GM12878 (cell line): ENCODE results near the gene TGFBR1. TPM values are rescaled to one million over a fixed set of nuclear protein-coding genes. Genes with fewer than 3 reads are reported as not detected.

Source experiments
- ATAC-seq: fragments of 200-7000 bp; cut with Tn5 transposase; 3 replicates; pipeline ENCODE4 v1.9.1; 2020; ENCODE audit warnings: mild to moderate bottlenecking, moderate library complexity
- BruUV-seq: library from RNA; stranded (reverse); fragments of 400-500 nt; replicated peaks from 2 replicates; lab custom pipeline; 2021; lab: Mats Ljungman, UMichigan
- CTCF ChIA-PET: fragments of 300-600 bp; sonication (Branson Sonifier 250); formaldehyde crosslinking; extraction: SDS; loops from one replicate; lab custom pipeline; 2021; ENCODE audit warnings: inconsistent platforms; lab: Yijun Ruan, JAX
- POLR2A ChIA-PET: fragments of 350-600 bp; formaldehyde crosslinking; extraction: SDS; loops from one replicate; lab custom pipeline; 2021; ENCODE audit warnings: inconsistent platforms; lab: Charles Lee
- RAD21 ChIA-PET: fragments of 300-600 bp; sonication (Branson Sonifier 250); formaldehyde crosslinking; loops from one replicate; lab custom pipeline; 2023; ENCODE audit warnings: antibody characterized with exemption; ENCODE audit not compliant: unreplicated experiment; lab: Charles Lee
- SMC1A ChIA-PET: fragments of 300-600 bp; sonication (Branson Sonifier 250); formaldehyde crosslinking; loops from one replicate; lab custom pipeline; 2023; ENCODE audit not compliant: unreplicated experiment, uncharacterized antibody; lab: Charles Lee
- DNase-seq: peaks from one replicate; pipeline ENCODE4 v3.0.0-alpha.2; 2011; ENCODE audit warnings: low read depth, low spot score
- FAIRE-seq: peaks from 3 replicates; lab custom pipeline; 2011; peaks lifted over from hg19 to GRCh38; lab: Jason Lieb, UNC
- H2AFZ ChIP-seq: 2 replicates; pipeline ENCODE4 v1.6.0; 2011; ENCODE audit warnings: low read depth, low read length, control low read depth; ENCODE audit not compliant: control insufficient read depth
- H3K27ac ChIP-seq: 2 replicates; pipeline ENCODE4 v1.5.1; 2011; ENCODE audit warnings: control low read depth; ENCODE audit not compliant: control insufficient read depth, insufficient read depth
- H3K27me3 ChIP-seq, 2 experiments: replicated peaks in 1 of 2; 2 replicates each; pipeline versions ENCODE4 v1.6.0 to v1.6.1; 2011; ENCODE audit warnings: low read length in 1 of 2; ENCODE audit not compliant: control insufficient read depth in 2 of 2, insufficient read depth in 2 of 2
- H3K36me3 ChIP-seq, 2 experiments: 2 replicates each; pipeline ENCODE4 v1.5.1; 2011; ENCODE audit warnings: low read length in 1 of 2; ENCODE audit not compliant: control insufficient read depth in 2 of 2, insufficient read depth in 2 of 2
- H3K4me1 ChIP-seq: 2 replicates; pipeline ENCODE4 v1.6.1; 2011; ENCODE audit warnings: mild to moderate bottlenecking, low read length, moderate library complexity, mixed read lengths; ENCODE audit not compliant: control insufficient read depth, insufficient read depth
- H3K4me2 ChIP-seq: 2 replicates; pipeline ENCODE4 v1.6.0; 2011; ENCODE audit warnings: control low read depth; ENCODE audit not compliant: control insufficient read depth, insufficient read depth
- H3K4me3 ChIP-seq: fragments of 200-600 bp; sonication (generic); 2 replicates; pipeline ENCODE4 v1.5.1; 2016
- H3K79me2 ChIP-seq: 2 replicates; pipeline ENCODE4 v1.6.0; 2011; ENCODE audit warnings: low read length; ENCODE audit not compliant: control insufficient read depth, insufficient read depth
- H3K9ac ChIP-seq: 2 replicates; pipeline ENCODE4 v1.8.0; 2011; ENCODE audit warnings: low read length, control low read depth, mixed read lengths; ENCODE audit not compliant: control insufficient read depth, insufficient read depth
- H3K9me3 ChIP-seq: replicated peaks from 3 replicates; pipeline ENCODE4 v1.5.1; 2011; ENCODE audit warnings: mild to moderate bottlenecking, low read length; ENCODE audit not compliant: control insufficient read depth, insufficient read depth
- H4K20me1 ChIP-seq: 2 replicates; pipeline ENCODE4 v1.6.0; 2011; ENCODE audit not compliant: control insufficient read depth, insufficient read depth
- CREB1 ChIP-seq: IDR thresholded peaks from 2 replicates; pipeline ENCODE4 v1.6.1; 2012; ENCODE audit warnings: low read depth, mild to moderate bottlenecking, inconsistent platforms
- FOS ChIP-seq: IDR thresholded peaks from 3 replicates; pipeline ENCODE4 v1.6.1; 2011; ENCODE audit warnings: borderline replicate concordance; ENCODE audit not compliant: insufficient read length; ENCODE audit errors: extremely low read depth
- GABPA ChIP-seq: IDR thresholded peaks from 2 replicates; pipeline ENCODE4 v1.6.1; 2014; ENCODE audit warnings: antibody characterized with exemption, low read depth, mild to moderate bottlenecking, inconsistent platforms
- MTA2 ChIP-seq: fragments of 450-650 bp; IDR thresholded peaks from 2 replicates; pipeline ENCODE4 v1.6.1; 2016; ENCODE audit warnings: low read depth, mild to moderate bottlenecking, moderate library complexity
- NRF1 ChIP-seq: conservative IDR thresholded peaks from 2 replicates; pipeline ENCODE4 v1.6.1; 2011; ENCODE audit warnings: mild to moderate bottlenecking, low read depth, low read length, improper control_type of control experiment
- POLR2AphosphoS5 ChIP-seq: IDR thresholded peaks from 2 replicates; pipeline ENCODE4 v1.6.1; 2011; ENCODE audit warnings: mild to moderate bottlenecking, low read length, inconsistent platforms
- RUNX3 ChIP-seq: IDR thresholded peaks from 2 replicates; pipeline ENCODE4 v1.6.1; 2012; ENCODE audit warnings: low read length, inconsistent platforms
- WGBS: methylation state at CpG from one replicate; pipeline ENCODE4 v1.1.6; 2016; ENCODE audit warnings: low lambda C conversion rate; ENCODE audit not compliant: insufficient replicate concordance, insufficient coverage; ENCODE audit errors: missing lambda C conversion rate; 5-methylcytosine and 5-hydroxymethylcytosine counted together
- in situ Hi-C: fragments of 300-500 bp; cut with MboI; formaldehyde crosslinking; loops from 9 replicates; pipeline ENCODE4 v1.14.3; 2018; ENCODE audit warnings: mixed read lengths
- intact Hi-C: fragments of 100-400 bp; cut with micrococcal nuclease; formaldehyde crosslinking; loops from one replicate; pipeline ENCODE4 v1.14.2; 2022; ENCODE audit not compliant: unreplicated experiment
- polyA plus RNA-seq, 11 experiments: library from polyadenylated mRNA; depleted of rRNA in 4 of 11; unstranded in 6 of 11; stranded (reverse) in 5 of 11; fragments of >200 nt; fragmentation: Nextera tagmentation in 4 of 11; fragmentation: Illumina TruSeq in 1 of 11; extraction: Ambion mirVana in 4 of 11; extraction: Trizol in 1 of 11; gene quantifications; 1 replicate in 1 of 11; 2 replicates in 10 of 11; pipeline versions ENCODE4 v1.2.1 to v1.2.3, GENCODE V29; 2011 to 2016; ENCODE audit warnings: inconsistent platforms in 2 of 11, missing spikeins in 2 of 11, low read depth in 1 of 11
- total RNA-seq, 4 experiments: library from RNA; depleted of rRNA in 3 of 4; stranded (reverse); fragments of >200 nt in 3 of 4; fragmentation: Illumina TruSeq in 1 of 4; extraction: Trizol in 1 of 4; gene quantifications; 2 replicates each; pipeline versions ENCODE4 v1.2.1 to v1.2.3, GENCODE V29; 2013 to 2021
- TF ChIP-seq, protein P1 (sequence below): IDR thresholded peaks from 2 replicates; pipeline ENCODE4 v1.6.1; 2012; ENCODE audit warnings: low read length, inconsistent platforms

TGFBR1 gene
- total and polyA plus RNA-seq, 10 of the 15 experiments (the other 5 are each of a cell fraction or from before 2014, with no cell fraction given), result 2.9 to 27.2 (median 16.6) TPM

DNA sequence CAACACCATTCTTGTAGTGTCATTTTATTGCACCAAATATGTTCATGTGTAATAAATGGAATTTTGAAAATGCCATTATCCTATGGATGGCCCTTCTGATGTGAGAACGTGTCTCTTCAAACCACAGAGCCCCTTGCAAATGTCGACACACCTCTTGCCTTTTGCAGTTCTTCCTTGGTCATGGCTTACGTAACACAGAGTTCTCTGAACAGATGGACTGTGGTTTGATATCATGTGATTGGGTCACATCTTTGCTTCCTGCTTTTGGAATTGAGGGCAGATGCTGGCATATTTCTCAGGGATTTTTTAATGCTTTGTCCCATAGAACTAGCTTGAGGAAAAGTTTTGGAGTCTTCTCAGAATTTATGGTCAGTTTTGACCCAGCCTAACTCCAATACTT, 4.6 kb downstream of the TGFBR1 start:
- BruUV-seq, result no TSS peak

More for the DNA sequence above, 4.6 kb downstream of the TGFBR1 start:
- POLR2A ChIA-PET, result no interaction called here
- Histone ChIP-seq H3K4me2 (0 out of 2 replicates have a peak overlapping the region, but pooled peaks have one; percentile 9), H3K27me3 (no peaks in the 10 kb centered on the region), H3K9me3 (no peaks in the 10 kb centered on the region), H3K79me2 (peaks cover 27% of the 10 kb centered on the region), H3K27ac (no peak overlapping the region), H3K9ac (no peak overlapping the region), H3K4me1 (peaks cover 6% of the 10 kb centered on the region), H3K4me3 (no peak overlapping the region), H4K20me1 (no peaks in the 10 kb centered on the region)
- RAD21 ChIA-PET, result no interaction called here
- SMC1A ChIA-PET, result interaction anchor here (1.1 kb wide), 1 partner anchor 18 kb away, joined by 3 read pairs; no protein-coding TSS in a partner anchor
- WGBS, result 100% methylated on average over 3 of the region's 3 CpGs
- CTCF ChIA-PET, result interaction anchor here (0.7 kb wide), 1 partner anchor 110 kb away, joined by 3 read pairs; no protein-coding TSS in a partner anchor
- ATAC-seq, result no peak
- no peak for FAIRE-seq
- TF ChIP-seq GABPA (no peak), POLR2AphosphoS5 (no peak), FOS (no peak), MTA2 (no peak), NRF1 (no peak), RUNX3 (peak; percentile 27; the same call in 1 of the 2 replicates), CREB1 (no peak)
- TF ChIP-seq, protein P1, sequence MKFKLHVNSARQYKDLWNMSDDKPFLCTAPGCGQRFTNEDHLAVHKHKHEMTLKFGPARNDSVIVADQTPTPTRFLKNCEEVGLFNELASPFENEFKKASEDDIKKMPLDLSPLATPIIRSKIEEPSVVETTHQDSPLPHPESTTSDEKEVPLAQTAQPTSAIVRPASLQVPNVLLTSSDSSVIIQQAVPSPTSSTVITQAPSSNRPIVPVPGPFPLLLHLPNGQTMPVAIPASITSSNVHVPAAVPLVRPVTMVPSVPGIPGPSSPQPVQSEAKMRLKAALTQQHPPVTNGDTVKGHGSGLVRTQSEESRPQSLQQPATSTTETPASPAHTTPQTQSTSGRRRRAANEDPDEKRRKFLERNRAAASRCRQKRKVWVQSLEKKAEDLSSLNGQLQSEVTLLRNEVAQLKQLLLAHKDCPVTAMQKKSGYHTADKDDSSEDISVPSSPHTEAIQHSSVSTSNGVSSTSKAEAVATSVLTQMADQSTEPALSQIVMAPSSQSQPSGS, result no peak
- TF ChIP-seq, all 136 proteins: peak for 1
- in situ Hi-C loops (no loop called here), intact Hi-C loops (loop anchor here (5.0 kb wide), 1 partner anchor 52 kb away; no protein-coding TSS in a partner anchor)
- no peak for DNase-seq
- H2AFZ ChIP-seq, result no peak overlapping the region
- H3K36me3 ChIP-seq, result no peaks in the 10 kb centered on the region
